Body of pancreas (tissue), 4 donors: ENCODE data around the gene SLC6A11. TPM values are rescaled to one million over a fixed set of nuclear protein-coding genes. Genes with fewer than 3 reads are reported as not detected.

Source experiments
- ATAC-seq: fragments of 150-250 bp; one replicate; pipeline ENCODE4 v1.9.1; 2016
- DNase-seq, 4 donors: peaks; one replicate each; pipeline ENCODE4 v3.0.0-alpha.2; 2019
- H3K27ac ChIP-seq, 4 donors: fragments of 200-600 bp; sonication (generic); 1 replicate in 3 of 4; 2 replicates in 1 of 4; pipeline versions ENCODE4 v1.5.1 to v1.6.1; 2016 to 2019; ENCODE audit warnings: mild to moderate bottlenecking in 1 of 4, mixed read lengths in 1 of 4, moderate library complexity in 1 of 4
- H3K27me3 ChIP-seq, 2 donors: fragments of 200-600 bp; sonication (generic); one replicate each; pipeline ENCODE4 v1.6.0; 2016; ENCODE audit warnings: mild to moderate bottlenecking in 1 of 2
- H3K36me3 ChIP-seq, 2 donors: fragments of 200-600 bp; sonication (generic); replicated peaks in 1 of 2; 2 replicates each; pipeline ENCODE4 v1.5.1; 2016; ENCODE audit warnings: low read depth in 2 of 2; ENCODE audit not compliant: insufficient read depth in 1 of 2
- H3K4me1 ChIP-seq: fragments of 200-600 bp; sonication (generic); one replicate; pipeline ENCODE4 v1.6.0; 2016
- H3K4me3 ChIP-seq, 2 donors: fragments of 200-600 bp; sonication (generic); 1 replicate in 1 of 2; 2 replicates in 1 of 2; pipeline ENCODE4 v1.5.1; 2016 to 2019
- H3K9me3 ChIP-seq, 3 donors: fragments of 200-600 bp; sonication (generic); 1 replicate in 2 of 3; 2 replicates in 1 of 3; pipeline ENCODE4 v1.5.1; 2016
- CTCF ChIP-seq, 7 experiments: fragments of 450-650 bp in 4 of 7; fragments of 200-600 bp in 3 of 7; sonication (generic) in 3 of 7; IDR thresholded peaks; one replicate each; pipeline ENCODE4 v1.5.1; 2016 to 2019; ENCODE audit warnings: antibody characterized with exemption in 7 of 7
- POLR2A ChIP-seq, 3 donors: fragments of 450-650 bp; IDR thresholded peaks; one replicate each; pipeline ENCODE4 v1.6.1; 2016; ENCODE audit warnings: antibody characterized with exemption in 3 of 3, mild to moderate bottlenecking in 2 of 3
- WGBS, 2 donors: methylation state at CpG; one replicate each; pipeline ENCODE4 v1.1.5; 2017; 5-methylcytosine and 5-hydroxymethylcytosine counted together
- intact Hi-C: fragments of 100-400 bp; cut with DNase I; formaldehyde crosslinking; loops from one replicate; pipeline ENCODE4 v1.15.1; 2023
- total RNA-seq, 2 donors: library from RNA; depleted of rRNA; stranded (reverse); fragments of >200 nt; gene quantifications; one replicate each; pipeline ENCODE4 v1.1.0, GENCODE V29; 2016

SLC6A11 gene
- total RNA-seq, 2 donors from 2014 or later, result 0.52 TPM; not detected in 1

DNA sequence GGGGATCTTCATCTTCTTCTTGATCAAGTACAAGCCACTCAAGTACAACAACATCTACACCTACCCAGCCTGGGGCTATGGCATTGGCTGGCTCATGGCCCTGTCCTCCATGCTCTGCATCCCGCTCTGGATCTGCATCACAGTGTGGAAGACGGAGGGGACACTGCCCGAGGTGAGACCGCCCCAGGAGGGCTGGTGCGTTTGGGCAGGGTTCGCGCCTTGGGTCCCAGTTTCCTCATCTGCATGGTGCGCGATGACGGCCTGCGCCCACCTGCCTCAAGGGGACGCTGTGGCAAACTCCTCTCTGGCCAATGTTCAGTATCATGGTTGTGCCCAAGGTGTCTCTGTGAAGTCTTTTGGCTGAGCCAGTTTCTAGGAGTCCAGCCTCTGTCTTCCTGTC lies 119.0 kb downstream of the SLC6A11 start:
- no peak for ATAC-seq
- 86% methylated on average over 12 of the region's 12 CpGs for WGBS, 2 donors
- H3K4me3 ChIP-seq, result no peak overlapping the region
- TF ChIP-seq CTCF (IDR thresholded peaks at IDR 0.05) (no peak), POLR2A (IDR thresholded peaks at IDR 0.05) (no peak)
- DNase-seq, result no peak
- H3K36me3 ChIP-seq, result no peaks in the 10 kb centered on the region
- intact Hi-C loops, result no loop called here
- no peaks in the 10 kb centered on the region for H3K9me3 ChIP-seq
- H3K4me1 ChIP-seq, result no peaks in the 10 kb centered on the region
- H3K27me3 ChIP-seq, result peaks cover 0 to 4% of the 10 kb centered on the region in 2 donors
- H3K27ac ChIP-seq, result no peak overlapping the region

- TF ChIP-seq CTCF (IDR thresholded peaks at IDR 0.05) (no peak), POLR2A (IDR thresholded peaks at IDR 0.05) (no peak)
- no peak for DNase-seq
These were observed 120.0 kb downstream of the SLC6A11 start for GRCh38 chr3:10935846-10936631.

DNA sequence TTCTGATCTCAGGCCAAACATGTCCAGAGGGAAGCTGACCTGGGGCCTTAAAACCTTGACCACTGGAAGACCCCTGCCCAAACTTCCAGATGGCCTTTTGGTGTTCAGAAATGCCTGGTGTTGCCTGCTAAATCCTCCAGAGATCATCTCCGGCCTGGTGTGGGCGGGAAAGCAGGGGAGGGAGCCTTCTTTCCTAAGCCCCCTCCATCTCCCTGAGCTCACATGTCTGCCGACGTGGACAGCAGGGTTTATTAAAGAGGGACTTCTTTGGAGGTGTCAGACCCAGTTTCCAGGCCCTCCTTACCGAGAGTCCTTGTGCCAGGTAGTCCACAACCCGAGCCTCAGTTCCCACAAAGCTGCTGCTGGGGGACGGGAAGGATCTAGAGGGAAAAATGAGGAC lies 120.7 kb downstream of the SLC6A11 start:
- H3K27me3 ChIP-seq, result peaks cover 0 to 4% of the 10 kb centered on the region in 2 donors
- H3K4me1 ChIP-seq, result no peaks in the 10 kb centered on the region
- intact Hi-C loops, result no loop called here
- no peaks in the 10 kb centered on the region for H3K36me3 ChIP-seq
- H3K4me3 ChIP-seq, result no peak overlapping the region
- H3K9me3 ChIP-seq, result no peaks in the 10 kb centered on the region
- H3K27ac ChIP-seq, result no peak overlapping the region
- TF ChIP-seq CTCF (IDR thresholded peaks at IDR 0.05) (no peak), POLR2A (IDR thresholded peaks at IDR 0.05) (no peak)
- WGBS, 2 donors, result 60 to 62% methylated on average over 7 of the region's 7 CpGs
- DNase-seq (no peak), ATAC-seq (no peak)

More at GRCh38 chr3:10935846-10936631, 120.0 kb downstream of the SLC6A11 start:
- no peaks in the 10 kb centered on the region for H3K4me1 ChIP-seq
- H3K9me3 ChIP-seq, result no peaks in the 10 kb centered on the region
- 62 to 74% methylated on average over 6 to 9 of the region's 9 CpGs for WGBS, 2 donors
- intact Hi-C loops, result no loop called here
- no peak for ATAC-seq
- H3K27ac ChIP-seq, result no peak overlapping the region
- H3K4me3 ChIP-seq, result no peak overlapping the region
- peaks cover 0 to 4% of the 10 kb centered on the region in 2 donors for H3K27me3 ChIP-seq
- H3K36me3 ChIP-seq, result no peaks in the 10 kb centered on the region

DNA sequence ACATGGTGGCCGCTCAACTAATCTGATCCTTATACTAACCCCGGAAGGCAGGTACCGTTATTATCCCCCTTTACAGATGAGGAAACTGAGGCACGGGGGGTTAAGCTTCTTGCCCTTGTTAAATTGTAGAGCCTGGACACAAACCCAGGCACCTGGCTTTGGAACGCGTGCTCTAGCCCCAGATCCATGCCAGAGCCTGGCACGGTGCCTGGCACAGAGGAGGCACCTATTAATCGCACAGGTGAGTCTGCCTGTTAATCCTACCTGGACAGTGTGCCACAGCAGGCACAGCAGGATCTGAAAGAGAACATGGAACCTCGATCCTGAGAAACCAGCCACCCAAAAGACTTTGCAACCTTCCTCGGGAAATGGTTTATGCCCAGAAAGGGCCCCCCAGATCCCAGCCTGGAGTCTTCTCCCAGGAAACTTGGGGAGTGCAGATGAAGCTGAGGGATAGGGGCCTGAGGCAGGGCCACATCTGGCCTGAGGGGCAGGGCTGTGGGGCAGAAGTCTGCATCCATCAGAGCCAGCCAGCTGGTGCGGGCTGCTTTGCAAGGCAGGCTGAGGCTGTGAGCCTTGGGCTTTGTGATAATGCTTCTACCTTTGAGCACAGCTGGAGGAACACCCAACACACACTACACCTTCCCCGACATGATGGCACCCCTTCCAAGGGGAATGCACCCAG lies 121.3 kb downstream of the SLC6A11 start:
- Histone ChIP-seq H3K27ac (no peak overlapping the region), H3K27me3 (peaks cover 0 to 4% of the 10 kb centered on the region in 2 donors), H3K4me1 (no peaks in the 10 kb centered on the region), H3K36me3 (no peaks in the 10 kb centered on the region), H3K4me3 (no peak overlapping the region), H3K9me3 (peaks cover 0 to 3% (median 0%) of the 10 kb centered on the region in 3 donors)
- TF ChIP-seq POLR2A (IDR thresholded peaks at IDR 0.05) (no peak), CTCF (IDR thresholded peaks at IDR 0.05) (no peak)
- WGBS, 2 donors, result 66% methylated on average over 11 to 12 of the region's 12 CpGs
- intact Hi-C loops, result no loop called here
- DNase-seq (no peak), ATAC-seq (no peak)
